ENCODE data around the gene STARD3. TPM values are rescaled to one million over a fixed set of nuclear protein-coding genes. Genes with fewer than 3 reads are reported as not detected.

Gene STARD3
- total RNA-seq, 1 experiment from 2014 or later: 55.5 TPM

DNA sequence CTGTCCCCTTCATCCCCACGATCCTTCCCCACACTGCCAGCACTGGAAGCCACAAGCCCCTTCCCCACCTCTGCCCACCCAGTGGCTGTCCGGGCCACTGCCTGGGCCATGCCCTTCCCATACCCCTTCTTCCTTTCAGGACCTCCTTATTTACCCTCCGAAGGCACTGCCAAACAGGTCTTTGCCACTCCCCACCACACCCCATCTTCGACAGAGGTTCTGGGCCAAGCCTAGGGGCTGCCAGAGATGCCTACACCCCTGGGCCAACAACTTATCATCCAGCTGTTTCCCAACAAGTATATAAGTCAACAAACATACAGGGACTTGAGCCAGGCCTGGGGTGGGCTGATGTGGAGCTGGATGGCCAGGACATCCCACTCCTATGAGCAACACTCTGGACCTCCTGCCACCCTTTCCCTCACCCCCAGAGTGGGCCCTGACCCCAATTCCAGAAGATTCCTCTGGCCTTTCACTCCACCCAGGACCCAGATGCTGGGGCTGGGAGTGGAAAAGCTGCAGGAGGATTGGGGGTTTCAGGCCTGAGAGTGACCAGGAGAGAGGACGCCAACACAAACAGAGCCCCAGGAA lies 11.7 kb upstream of the STARD3 start:
- Mint-ChIP-seq H3K9me3 (ENCODE audit: unreplicated experiment) (no peaks in the 10 kb centered on the region), H3K4me3 (ENCODE audit: unreplicated experiment) (no peak overlapping the region), H3K27me3 (ENCODE audit: insufficient read depth, unreplicated experiment) (peaks cover 4% of the 10 kb centered on the region), H3K4me1 (ENCODE audit: low read depth, unreplicated experiment) (no peaks in the 10 kb centered on the region), H3K27ac (ENCODE audit: unreplicated experiment) (no peak overlapping the region), H3K36me3 (ENCODE audit: insufficient read depth, unreplicated experiment) (no peaks in the 10 kb centered on the region)
- Histone ChIP-seq H3K9me3 (no peaks in the 10 kb centered on the region), H3K4me1 (peaks cover 11% of the 10 kb centered on the region; the same call in 1 of the 2 replicates), H3K36me3 (ENCODE audit: control insufficient read depth, insufficient read depth, low read length) (no peaks in the 10 kb centered on the region), H3K27me3 (replicated peaks; ENCODE audit: control insufficient read depth, insufficient read depth, low read length) (no peaks in the 10 kb centered on the region), H3K4me3 (ENCODE audit: low read depth, low read length) (no peak overlapping the region)
- DNase-seq: no peak
- BruUV-seq (replicated peaks): no TSS peak
- CTCF ChIA-PET: interaction anchor here (0.6 to 2.7 kb wide), 4 partner anchors 47 to 114 kb away, joined by 3 to 48 read pairs (median 6); no protein-coding TSS in a partner anchor
- intact Hi-C loops (cut with micrococcal nuclease; ENCODE audit: unreplicated experiment): no loop called here
- POLR2A ChIA-PET: interaction anchor here (0.6 kb wide), 1 partner anchor 21 kb away, joined by 3 read pairs; no protein-coding TSS in a partner anchor
- TF ChIP-seq, protein P1, sequence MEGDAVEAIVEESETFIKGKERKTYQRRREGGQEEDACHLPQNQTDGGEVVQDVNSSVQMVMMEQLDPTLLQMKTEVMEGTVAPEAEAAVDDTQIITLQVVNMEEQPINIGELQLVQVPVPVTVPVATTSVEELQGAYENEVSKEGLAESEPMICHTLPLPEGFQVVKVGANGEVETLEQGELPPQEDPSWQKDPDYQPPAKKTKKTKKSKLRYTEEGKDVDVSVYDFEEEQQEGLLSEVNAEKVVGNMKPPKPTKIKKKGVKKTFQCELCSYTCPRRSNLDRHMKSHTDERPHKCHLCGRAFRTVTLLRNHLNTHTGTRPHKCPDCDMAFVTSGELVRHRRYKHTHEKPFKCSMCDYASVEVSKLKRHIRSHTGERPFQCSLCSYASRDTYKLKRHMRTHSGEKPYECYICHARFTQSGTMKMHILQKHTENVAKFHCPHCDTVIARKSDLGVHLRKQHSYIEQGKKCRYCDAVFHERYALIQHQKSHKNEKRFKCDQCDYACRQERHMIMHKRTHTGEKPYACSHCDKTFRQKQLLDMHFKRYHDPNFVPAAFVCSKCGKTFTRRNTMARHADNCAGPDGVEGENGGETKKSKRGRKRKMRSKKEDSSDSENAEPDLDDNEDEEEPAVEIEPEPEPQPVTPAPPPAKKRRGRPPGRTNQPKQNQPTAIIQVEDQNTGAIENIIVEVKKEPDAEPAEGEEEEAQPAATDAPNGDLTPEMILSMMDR (IDR thresholded peaks at IDR 0.05; ENCODE audit: insufficient read depth in 1 of 2, low read depth in 1 of 2, low read length in 1 of 2, severe bottlenecking in 1 of 2, unreplicated experiment in 1 of 2): no peak

DNA sequence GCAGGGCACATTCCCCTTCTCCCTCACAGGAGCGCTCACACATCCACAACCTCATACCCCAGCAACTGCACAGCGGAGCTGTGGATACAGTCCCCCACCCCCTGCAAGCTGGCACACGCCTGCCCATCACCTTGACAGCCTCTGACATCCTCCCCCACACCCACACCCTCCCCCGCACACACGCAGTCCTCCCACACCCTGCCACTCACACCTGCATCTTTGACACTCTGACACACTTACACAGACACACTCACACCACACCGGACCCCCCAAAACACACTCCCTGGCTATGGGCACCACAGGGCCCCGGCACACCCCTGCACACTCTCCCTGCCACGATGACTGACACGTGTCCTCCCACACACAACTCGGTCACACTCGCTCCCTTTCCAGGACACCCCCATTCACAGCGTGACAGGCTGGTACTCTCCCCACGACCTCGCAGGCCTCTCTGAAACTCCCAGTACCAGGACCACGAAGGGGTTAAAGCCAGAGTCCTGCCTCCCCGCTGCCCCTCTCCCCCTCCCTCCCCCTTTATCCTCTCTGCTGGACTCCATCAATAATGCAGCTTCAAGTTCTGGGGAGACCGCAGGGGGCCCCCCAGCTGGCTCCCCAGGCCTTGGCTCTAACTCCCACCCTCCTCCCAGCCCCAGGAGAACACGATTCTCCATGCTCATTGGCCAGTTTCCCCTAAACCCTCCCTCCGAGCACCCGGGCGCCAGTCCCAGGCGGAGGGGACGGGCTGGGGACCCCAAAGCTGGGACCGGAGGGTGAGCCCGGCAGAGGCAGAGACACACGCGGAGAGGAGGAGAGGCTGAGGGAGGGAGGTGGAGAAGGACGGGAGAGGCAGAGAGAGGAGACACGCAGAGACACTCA lies 10.5 kb upstream of the STARD3 start, which contains the start of gene PPP1R1B:
PPP1R1B (plus strand) TSS at position 782 of the 876 bp plus-strand sequence. CDS start 441 bp downstream, outside the sequence.
- no TSS peak for BruUV-seq (replicated peaks)
- peak within 1 kb of the TSS; percentile 32 for H3K4me3 Mint-ChIP-seq (ENCODE audit: unreplicated experiment)
- no peaks in the 10 kb centered on the region for H3K36me3 Mint-ChIP-seq (ENCODE audit: insufficient read depth, unreplicated experiment)
- no peaks in the 10 kb centered on the region for H3K9me3 ChIP-seq
- peaks cover 11% of the 10 kb centered on the region; the same call in 1 of the 2 replicates for H3K4me1 ChIP-seq
- intact Hi-C loops (cut with micrococcal nuclease; ENCODE audit: unreplicated experiment): no loop called here
- TF ChIP-seq, protein P1 (IDR thresholded peaks at IDR 0.05; ENCODE audit: insufficient read depth in 1 of 2, low read depth in 1 of 2, low read length in 1 of 2, severe bottlenecking in 1 of 2, unreplicated experiment in 1 of 2): no peak
- peaks cover 6% of the 10 kb centered on the region for H3K4me1 Mint-ChIP-seq (ENCODE audit: low read depth, unreplicated experiment)
- ChIA-PET CTCF (interaction anchor here (0.6 kb wide), 1 partner anchor 130 kb away, joined by 4 read pairs; no protein-coding TSS in a partner anchor), POLR2A (no interaction called here)
- H3K9me3 Mint-ChIP-seq (ENCODE audit: unreplicated experiment): no peaks in the 10 kb centered on the region
- H3K4me3 ChIP-seq (ENCODE audit: low read depth, low read length): no peak within 1 kb of the TSS
- H3K27ac Mint-ChIP-seq (ENCODE audit: unreplicated experiment): no peak within 1 kb of the TSS
- no peak for DNase-seq
- no peaks in the 10 kb centered on the region for H3K27me3 ChIP-seq (replicated peaks; ENCODE audit: control insufficient read depth, insufficient read depth, low read length)
- peaks cover 4% of the 10 kb centered on the region for H3K27me3 Mint-ChIP-seq (ENCODE audit: insufficient read depth, unreplicated experiment)
- no peaks in the 10 kb centered on the region for H3K36me3 ChIP-seq (ENCODE audit: control insufficient read depth, insufficient read depth, low read length)

DNA sequence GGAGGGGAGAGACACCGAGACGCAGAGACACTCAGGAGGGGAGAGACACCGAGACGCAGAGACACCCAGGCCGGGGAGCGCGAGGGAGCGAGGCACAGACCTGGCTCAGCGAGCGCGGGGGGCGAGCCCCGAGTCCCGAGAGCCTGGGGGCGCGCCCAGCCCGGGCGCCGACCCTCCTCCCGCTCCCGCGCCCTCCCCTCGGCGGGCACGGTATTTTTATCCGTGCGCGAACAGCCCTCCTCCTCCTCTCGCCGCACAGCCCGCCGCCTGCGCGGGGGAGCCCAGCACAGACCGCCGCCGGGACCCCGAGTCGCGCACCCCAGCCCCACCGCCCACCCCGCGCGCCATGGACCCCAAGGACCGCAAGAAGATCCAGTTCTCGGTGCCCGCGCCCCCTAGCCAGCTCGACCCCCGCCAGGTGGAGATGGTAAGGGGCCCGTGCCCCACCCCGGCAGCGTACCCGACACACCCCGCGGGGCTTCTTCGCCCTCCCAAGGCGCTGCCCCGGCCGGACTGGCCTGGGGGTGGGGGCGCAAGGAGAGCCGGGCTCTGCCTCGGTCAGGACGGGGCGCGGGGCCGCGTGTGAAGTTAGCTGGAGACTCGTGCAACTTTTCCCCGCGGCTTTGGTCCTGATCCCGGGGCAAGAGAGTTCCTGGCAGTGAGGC lies 9.8 kb upstream of the STARD3 start:
- Histone ChIP-seq H3K27me3 (replicated peaks; ENCODE audit: control insufficient read depth, insufficient read depth, low read length) (no peaks in the 10 kb centered on the region), H3K4me1 (peaks cover 9% of the 10 kb centered on the region; the same call in 1 of the 2 replicates), H3K9me3 (no peaks in the 10 kb centered on the region), H3K4me3 (ENCODE audit: low read depth, low read length) (no peak overlapping the region), H3K36me3 (ENCODE audit: control insufficient read depth, insufficient read depth, low read length) (no peaks in the 10 kb centered on the region)
- Mint-ChIP-seq H3K4me1 (ENCODE audit: low read depth, unreplicated experiment) (peaks cover 12% of the 10 kb centered on the region), H3K9me3 (ENCODE audit: unreplicated experiment) (no peaks in the 10 kb centered on the region), H3K27ac (ENCODE audit: unreplicated experiment) (no peak overlapping the region), H3K4me3 (ENCODE audit: unreplicated experiment) (peak overlapping the region; percentile 32), H3K27me3 (ENCODE audit: insufficient read depth, unreplicated experiment) (peaks cover 4% of the 10 kb centered on the region), H3K36me3 (ENCODE audit: insufficient read depth, unreplicated experiment) (no peaks in the 10 kb centered on the region)
- BruUV-seq (replicated peaks): no TSS peak
- intact Hi-C loops (cut with micrococcal nuclease; ENCODE audit: unreplicated experiment): no loop called here
- ChIA-PET POLR2A (no interaction called here), CTCF (interaction anchor here (0.6 to 1.2 kb wide), 5 partner anchors 9 to 129 kb away, joined by 3 to 6 read pairs (median 4); partner anchors contain the start of gene PGAP3)
- TF ChIP-seq, protein P1 (IDR thresholded peaks at IDR 0.05; ENCODE audit: insufficient read depth in 1 of 2, low read depth in 1 of 2, low read length in 1 of 2, severe bottlenecking in 1 of 2, unreplicated experiment in 1 of 2): no peak
- DNase-seq: no peak

Data from Caco-2 (cell line).